ENCODE measurements around the gene CLMN.

The CLMN gene

DNA sequence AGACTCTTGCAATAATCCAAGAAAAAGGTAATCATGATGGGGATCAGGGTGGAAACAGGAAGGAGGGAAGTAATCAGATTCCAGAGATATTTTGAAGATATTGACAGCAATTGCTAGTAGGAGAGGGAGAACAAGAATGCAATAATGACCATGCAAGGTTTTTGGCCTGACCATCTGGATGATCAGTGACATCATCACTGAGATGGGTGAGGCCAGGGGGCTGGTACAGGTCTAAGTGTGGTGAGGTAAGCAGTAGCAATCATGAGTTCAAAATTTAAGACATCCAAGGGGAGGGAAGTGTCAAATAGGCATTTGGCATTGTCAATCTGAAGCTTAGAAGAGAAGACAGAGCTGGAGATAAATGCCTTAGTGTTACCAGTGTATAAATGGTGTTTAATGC is 24.8 kb upstream of the CLMN start:
- DNase-seq (ENCODE audit: low read depth in 3 of 3): no peak

DNA sequence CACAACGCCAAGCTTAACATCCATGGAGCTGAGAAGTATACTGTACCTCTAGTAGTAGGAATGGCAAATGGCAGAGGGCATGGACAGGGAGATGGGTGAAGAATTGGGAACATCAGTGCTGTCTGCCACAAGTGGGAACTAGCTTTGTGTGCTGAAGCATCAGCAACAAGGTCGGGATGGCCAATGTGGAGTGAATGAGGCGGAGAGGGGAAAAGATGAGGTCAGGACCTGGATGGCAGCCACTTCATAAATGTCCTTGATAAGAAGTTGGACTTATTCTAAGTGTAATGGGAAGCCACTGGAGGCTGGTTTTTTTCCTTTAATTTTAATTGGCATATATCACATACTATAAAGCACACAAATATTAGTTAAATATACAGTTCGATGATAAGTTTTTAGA is 21.9 kb upstream of the CLMN start:
- no peak for DNase-seq (ENCODE audit: low read depth in 3 of 3)

DNA sequence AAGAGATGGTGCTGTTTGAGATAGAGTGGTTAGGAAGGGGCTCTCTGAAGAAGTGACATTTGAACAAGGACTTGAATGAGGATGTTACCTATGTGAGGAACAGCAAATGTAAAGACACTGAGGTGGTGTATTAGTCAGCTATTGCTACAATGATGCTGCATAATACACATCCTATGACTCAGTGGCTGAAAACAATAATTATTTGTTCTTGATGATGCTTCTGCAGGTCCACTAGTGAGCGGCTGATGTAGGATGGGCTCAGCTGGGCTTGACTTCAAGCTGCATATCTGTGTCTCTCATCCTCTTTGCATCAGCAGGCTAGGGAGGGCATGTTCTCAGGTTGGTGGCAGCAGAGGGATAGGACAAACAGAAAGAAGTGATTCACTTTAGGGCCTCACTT is 21.4 kb upstream of the CLMN start:
- no peak for DNase-seq (ENCODE audit: low read depth in 3 of 3)

DNA sequence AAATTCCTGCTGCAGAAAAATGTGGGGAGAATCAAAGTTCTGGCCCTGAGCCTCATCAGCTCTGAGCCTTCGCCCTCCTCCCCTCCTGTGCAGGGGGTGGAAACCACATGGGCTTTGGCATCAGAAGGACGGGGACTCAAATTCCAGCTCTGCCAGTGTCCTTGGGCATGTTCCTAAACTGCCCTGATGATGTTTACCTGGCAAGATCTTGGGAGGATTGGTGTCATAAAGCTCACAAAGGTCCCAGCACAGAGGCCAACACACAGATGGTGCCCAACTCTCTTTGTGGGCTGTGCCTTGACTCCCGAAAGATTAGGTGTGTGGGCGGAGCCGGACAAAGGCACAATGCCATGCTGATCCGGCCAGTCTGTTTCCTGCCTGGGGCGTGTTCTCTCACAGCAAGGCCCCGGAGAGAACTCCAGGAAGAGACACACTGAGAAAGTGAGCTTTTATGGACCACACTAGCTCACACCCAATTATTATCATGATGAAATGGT is 20.5 kb upstream of the CLMN start:
- no peak for DNase-seq (ENCODE audit: low read depth in 3 of 3)

DNA sequence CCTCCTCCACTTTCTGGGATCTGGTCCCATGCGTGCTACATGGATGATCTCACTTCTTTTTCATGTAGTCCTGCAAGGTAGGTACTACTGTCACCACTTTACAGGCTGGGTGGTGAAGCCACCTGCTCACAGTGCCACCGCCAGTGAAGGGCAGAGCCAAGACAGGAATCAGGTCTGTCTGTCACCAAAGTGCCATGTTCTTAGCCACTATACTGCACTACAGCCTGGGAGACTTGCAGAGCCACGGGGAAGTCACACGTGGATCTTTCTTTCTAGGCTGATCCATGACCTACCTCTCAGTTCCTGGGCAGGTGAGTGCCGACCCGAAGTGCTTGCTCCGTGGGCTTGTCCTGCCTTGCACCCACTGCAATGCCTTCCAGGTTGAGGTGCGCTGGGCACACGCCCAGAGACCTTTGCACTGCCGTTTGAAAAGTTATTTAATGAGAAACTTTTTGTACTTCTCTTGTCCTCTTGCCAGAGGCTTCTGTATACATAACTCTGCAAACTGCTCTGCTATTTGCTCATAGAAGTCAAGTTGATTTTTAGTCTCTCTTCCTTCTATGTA is 19.7 kb upstream of the CLMN start:
- DNase-seq (ENCODE audit: low read depth in 3 of 3): no peak

DNA sequence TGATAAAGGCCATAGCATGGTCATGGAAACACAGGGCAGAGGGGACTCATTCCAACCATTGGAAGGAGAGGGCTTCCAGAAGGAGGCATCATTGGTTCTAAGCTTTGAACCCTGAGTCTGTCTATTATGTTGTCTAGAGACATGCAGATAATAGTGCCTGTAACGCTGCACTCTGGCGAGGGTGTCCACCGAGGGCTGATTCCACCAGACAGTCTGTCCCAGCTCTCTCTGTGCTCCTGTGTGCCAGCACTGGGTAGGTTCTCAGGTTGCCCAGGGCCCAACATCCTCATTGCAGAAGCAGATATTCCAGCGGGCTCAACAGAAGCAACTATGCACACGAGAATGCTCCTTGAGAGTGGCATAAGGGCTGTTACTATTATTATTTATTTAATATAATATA is 18.7 kb upstream of the CLMN start:
- no peak for DNase-seq (ENCODE audit: low read depth in 3 of 3)

DNA sequence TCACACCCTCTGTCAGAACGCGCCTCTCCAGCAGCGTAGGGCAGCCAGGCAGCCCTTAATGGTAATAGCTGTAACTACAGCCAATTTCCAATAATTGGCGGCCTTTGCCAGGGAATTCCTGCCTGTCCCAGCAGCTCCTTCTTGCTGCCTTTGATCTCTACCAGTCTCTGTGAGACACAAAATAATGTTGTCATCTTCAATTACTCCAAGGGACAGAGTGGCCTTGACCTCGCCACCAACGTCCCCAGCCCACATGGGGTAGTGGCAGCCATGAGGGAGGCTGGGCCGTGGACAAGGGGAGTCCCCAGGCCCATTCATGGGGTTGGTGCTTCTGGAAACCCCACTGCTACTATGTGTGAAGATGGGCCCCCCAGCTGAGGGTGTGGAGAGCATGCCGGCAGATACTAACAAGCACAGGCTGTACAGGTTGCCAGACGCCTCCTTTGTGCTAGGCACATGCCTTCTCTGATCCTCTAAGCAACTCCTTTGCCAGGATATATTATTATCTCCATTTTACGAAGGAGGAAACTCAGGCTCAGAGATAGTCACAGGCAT is 17.4 kb upstream of the CLMN start:
- DNase-seq (ENCODE audit: low read depth in 3 of 3): no peak

DNA sequence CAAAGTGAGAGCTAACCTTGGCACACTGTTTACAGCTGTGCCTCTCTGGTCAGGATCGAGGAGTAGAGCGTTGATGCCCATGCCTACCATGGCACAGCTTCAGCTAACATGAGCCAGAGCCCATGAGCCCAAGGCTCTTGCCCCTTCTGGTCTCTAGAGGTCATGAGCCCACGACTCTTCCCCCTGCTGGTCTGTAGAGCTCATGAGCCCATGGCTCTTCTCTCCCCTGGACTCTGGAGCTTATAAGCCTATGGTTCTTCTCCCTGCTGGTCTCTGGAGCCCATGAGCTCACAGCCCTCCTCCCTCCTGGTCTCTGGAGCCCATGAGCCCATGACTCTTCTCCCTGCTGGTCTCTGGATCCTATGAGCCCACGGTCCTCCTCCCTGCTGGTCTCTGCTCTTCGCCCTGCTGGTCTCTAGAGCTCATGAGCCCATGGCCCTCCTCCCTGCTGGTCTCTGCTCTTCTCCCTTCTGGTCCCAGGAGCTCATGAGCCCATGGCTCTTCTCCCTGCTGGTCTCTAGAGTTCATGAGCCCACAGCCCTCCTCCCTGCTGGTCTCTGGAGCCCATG is 16.6 kb upstream of the CLMN start:
- no peak for DNase-seq (ENCODE audit: low read depth in 3 of 3)

DNA sequence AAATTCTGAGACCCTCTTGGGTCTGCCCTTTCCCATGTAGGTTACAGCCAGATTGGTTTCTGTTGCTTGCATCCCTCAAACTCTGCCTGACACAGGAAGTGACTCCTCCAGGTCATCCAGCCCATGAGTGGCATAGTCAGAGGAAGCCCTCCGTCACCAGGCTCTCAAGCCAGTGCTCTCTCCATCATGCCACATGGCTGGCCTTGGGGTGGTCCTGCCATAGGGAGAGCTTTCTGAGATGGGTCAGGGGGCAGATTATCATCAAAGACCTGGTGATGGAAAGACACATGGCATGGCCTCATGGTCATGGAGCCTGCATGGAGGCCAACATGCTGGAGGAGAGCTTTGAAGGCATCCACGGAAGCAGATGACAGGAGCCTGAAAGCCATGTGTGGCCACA is 15.4 kb upstream of the CLMN start:
- no peak for DNase-seq (ENCODE audit: low read depth in 3 of 3)

DNA sequence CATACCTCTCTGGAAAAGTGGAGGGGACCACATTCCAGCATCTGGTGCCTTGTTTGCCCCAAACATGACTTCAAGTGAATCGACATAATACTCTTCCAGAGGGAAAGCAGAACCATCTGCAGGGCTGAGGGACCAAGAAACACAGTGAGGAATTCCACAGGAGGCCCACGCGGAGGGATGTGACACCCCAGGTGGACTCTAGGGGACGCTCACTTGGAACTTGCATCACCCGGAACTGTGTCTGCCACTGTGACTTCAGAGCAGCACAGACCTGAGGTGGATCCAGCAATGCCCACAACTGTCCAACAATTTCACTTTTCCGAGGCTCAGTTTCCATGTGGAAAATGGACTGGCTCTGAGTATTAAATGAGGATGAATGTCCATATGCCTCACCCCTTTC is 14.3 kb upstream of the CLMN start:
- DNase-seq (ENCODE audit: low read depth in 3 of 3): no peak

DNA sequence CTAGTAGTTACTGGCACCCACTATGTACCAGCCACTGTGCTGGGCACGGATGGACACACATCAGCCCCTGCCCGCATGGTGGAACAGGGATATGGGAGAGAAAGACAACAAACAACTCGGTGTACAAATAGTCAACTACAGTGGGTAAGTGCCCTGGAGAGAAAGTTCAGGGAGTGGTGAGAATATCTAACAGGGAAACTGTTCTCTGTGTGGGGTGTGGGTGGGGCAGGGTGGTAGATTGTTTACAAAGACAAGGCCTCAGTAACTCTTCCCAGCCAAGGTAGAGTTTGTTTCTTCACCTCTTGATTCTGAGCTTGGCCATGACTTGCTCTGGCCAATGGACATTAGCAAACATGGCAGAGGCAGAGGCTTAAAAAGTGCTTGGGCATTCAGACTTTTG is 12.9 kb upstream of the CLMN start:
- DNase-seq (ENCODE audit: low read depth in 3 of 3): no peak

DNA sequence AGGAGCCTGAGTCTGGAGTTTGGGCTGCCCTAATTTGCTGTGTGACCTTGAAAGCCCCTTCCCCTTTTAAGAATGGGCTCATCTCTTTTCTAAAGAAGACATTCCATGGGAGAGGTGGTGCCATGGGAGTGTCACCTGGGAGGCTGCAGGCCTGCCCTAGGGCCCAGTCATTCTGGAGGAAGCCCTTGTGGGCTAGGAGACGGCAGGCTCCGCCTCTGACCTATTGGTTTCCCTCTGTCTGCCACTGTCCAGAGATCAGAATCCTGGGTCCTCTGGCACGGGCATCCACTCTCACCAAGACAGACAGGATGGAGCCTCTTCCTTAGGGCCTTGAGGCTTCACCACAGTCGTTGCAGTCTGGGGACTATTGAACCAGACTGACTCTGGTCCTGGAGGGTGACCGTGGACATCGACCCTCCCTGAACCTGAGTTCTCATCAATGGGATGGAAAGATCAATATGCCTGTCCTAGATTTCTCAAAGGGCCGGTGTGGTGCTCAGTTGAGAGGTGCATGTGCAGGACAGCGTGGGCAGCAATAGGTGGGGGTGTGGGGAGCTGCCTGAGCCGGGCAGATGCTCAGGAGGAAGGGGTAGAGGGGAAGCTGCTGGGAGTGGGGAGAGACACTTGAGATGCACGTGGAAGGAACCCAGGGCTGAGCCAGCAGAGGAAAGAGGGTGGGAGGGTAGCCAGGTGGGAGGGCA is 12.2 kb upstream of the CLMN start:
- DNase-seq (ENCODE audit: low read depth in 3 of 3): no peak

DNA sequence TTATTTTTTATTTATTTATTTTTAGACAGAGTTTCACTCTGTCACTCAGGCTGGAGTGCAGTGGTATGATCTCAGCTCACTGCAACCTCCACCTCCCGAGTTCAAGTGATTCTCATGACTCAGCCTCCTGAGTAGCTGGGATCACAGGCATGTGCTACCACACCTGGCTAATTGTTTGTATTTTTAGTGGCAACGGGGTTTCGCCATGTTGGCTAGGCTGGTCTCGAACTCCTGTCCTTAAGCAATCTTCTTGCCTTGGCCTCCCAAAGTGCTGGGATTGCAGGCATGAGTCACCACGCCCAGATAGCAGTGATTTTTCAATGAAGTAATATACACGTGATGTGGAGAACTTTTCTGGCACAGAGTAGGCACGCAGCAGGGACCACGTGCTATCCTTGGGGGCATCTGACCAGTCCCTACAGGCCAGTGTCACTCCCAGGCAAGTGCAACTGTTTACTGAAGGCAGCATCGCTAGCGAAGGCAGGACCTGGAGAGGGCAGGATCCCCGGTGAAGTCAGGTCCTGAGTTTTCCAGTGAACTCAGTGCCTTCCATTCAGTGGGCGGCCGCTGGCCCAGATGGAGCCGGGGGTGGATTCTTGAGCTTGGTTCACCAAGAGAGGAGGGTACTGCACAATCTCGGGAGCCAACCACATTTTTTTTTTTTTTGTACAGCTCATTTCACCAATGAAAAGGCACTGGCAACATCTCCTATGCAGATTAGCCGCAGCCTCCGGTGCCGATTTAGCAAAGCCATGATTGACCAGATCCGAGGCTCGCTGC is 11.1 kb upstream of the CLMN start:
- no peak for DNase-seq (ENCODE audit: low read depth in 3 of 3)

DNA sequence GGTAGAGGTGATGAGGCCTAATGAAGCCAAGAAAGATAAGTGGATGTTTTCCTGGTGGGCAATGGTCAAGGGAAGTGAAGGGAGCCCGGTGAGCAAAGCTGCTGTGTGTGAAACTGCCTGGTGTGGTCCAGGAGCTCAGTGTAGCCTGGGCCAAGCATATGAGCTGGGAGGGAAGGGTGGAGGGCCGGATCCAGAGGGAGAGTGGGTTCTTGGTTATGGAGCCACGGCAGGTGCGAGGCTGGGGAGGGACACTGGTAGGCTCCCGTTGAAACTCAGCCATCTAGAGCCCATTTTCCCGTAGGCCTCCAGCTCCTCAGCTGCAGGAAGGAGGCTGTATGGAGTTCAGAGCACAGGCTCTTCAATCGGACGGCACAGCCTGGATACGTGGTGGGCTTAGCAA is 10.2 kb upstream of the CLMN start:
- no peak for DNase-seq (ENCODE audit: low read depth in 3 of 3)

DNA sequence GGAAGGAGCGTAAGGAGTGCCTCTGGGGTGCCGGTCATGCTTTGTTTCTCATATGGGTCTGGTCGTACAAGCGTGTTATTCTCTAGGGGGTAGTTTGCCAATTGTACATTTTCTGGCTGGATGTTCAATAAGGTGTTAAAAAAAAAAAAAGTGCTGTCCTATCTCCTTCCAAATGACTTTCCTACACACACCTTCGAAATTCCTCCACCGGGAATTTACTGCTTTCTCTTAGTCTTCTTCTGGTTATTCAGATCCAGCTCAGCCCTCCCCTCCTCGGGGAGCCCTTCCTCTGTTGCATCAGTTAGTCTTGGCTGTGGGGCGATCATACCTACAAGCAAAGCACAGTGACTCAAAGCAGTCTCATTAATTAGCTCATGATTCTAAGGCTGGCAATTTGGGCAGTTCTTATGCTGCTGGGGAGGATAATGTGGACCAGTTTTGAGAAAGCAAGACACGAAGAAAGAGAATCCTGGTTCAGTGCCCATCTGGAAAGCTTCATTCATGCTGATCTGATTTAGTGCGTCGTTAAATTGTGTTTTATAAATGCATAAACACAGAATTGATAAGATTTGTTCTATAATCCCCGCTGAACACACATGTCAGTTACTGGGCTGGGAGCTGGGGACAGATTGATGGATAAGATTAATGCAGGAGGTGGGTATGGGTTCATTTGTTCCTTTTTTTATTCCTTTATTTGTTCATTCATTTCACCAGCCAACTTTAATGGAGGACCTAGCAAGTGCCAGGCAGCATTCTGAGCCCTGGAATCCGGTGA is 9.2 kb upstream of the CLMN start:
- DNase-seq (ENCODE audit: low read depth in 3 of 3): no peak

DNA sequence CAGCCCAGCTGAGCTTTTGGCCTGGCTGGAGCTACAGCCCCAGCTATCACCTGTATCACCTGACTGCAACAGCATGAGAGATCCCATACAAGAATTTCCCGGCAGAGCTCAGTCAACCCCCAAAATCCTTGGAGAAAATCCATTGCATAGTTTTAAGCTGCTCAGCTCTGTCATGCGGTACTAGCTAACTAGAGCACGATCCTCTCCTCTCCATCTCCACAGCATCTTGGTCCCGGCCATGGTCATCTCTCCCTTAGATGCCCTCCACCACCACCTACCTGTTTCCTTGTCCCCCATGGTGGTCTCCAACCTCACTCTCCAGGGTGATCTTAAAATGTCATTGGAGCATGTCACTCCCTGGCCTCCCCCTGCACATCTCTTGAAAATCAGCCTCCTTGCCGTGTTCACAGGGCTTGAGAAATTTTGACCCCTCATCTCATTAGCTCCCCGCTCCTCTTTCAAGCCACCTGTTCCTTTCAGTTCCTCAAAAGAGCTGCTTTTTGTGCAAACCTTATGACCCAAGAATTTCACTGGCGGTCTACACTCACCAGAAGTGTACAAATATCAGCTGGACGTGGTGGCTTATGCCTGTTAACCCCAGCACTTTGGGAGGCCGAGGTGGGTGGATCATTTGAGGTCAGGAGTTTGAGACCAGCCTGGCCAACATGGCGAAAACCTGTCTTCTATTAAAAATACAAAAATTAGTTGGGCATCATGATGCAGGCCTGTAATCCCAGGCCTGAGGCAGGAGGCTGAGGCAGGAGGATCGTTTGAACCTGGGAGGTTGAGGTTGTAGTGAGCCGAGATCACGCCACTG is 8.1 kb upstream of the CLMN start:
- DNase-seq (ENCODE audit: low read depth in 3 of 3): no peak

DNA sequence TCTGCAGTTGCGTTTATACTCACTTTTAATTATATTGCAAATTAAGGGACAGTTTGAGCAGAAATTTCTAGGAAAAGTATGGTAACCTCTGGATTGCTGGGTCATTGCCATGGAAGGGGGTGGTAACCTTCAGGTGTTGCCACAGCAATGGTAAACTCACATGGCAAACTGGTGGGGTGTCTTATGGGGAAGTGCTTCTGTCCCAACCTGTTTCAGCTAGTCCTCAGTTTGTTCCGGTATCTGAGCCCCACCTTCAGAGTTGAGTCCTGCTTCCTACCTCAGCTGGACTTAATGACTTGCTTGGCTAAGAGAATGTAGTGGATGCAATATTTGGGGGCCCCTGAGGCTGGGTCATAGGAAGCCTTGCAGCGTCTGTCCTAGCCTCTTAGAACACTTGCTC is 7.3 kb upstream of the CLMN start:
- no peak for DNase-seq (ENCODE audit: low read depth in 3 of 3)

DNA sequence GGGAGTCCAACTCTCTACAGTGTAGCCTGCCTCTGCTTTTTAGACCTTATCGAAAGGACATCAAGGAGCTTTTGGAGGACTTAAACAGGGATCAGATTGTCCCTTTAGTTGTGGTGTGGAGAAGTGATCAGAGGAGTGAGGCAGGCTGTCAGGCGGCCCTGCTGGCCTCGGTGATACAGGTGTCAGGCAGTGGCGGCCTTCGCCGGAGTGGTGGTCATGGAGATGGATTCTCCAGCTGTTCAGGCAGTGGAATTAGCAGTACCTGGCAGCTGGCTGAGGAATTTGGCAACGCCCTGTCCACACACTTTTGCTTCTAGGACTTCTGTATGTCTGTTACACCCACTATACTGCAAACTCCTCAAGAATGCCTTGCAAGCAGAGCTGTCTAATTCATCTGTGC is 4.2 kb upstream of the CLMN start:
- no peak for DNase-seq (ENCODE audit: low read depth in 3 of 3)

DNA sequence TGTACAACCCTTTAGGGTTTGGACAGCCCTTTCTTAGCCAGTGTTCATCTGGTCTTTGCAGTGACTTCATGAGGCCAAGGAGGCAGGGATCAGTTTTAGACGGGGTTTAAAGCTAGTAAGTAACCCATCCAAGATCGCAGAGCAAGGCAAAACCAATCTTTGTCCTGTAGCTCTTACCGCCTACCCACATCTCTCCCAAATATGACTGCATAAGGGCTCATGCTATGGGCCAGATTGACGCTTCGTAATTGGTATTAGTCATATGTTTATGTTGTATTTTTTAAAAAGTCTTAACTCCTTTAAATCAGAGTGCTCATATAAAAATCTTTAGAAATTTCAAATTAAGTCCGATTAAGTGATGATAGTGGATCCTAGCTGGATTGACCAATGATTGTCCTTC is 3.7 kb upstream of the CLMN start:
- DNase-seq (ENCODE audit: low read depth in 3 of 3): no peak

DNA sequence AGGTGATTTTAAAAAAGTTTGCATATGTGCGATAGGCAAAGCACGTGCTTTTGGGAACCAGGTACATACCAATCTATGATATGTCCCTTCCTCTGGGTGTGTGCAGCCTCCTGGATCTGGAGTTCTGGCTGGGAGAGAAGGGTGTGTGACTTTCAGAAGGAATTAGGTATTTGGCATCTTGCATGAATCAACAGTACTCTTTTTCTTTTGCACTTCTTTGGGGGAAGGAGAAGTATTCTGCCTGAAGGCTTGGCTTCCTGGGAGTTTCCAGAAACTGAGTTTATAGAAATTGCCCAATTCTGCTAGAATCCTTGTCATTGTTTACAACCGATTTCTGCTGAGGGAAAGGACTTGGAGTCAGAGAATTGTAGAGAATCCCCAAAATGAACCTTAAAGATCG is 2.9 kb upstream of the CLMN start:
- DNase-seq (ENCODE audit: low read depth in 3 of 3): no peak
